Renal pelvis (tissue), 4 donors: ENCODE results near the gene CHMP6. TPM values are rescaled to one million over a fixed set of nuclear protein-coding genes. Genes with fewer than 3 reads are reported as not detected.

Experiments used
- DNase-seq: peaks from one replicate; pipeline ENCODE4 v3.0.0-alpha.2; 2013
- polyA plus RNA-seq, 3 donors: library from polyadenylated mRNA; unstranded; fragments of 120-200 nt; gene quantifications; one replicate each; pipeline ENCODE4 v1.2.1, GENCODE V29; 2013; ENCODE audit not compliant: insufficient read length in 3 of 3

Gene CHMP6
- polyA plus RNA-seq, 3 donors: 24.8 to 30.7 (median 26.4) TPM

DNA sequence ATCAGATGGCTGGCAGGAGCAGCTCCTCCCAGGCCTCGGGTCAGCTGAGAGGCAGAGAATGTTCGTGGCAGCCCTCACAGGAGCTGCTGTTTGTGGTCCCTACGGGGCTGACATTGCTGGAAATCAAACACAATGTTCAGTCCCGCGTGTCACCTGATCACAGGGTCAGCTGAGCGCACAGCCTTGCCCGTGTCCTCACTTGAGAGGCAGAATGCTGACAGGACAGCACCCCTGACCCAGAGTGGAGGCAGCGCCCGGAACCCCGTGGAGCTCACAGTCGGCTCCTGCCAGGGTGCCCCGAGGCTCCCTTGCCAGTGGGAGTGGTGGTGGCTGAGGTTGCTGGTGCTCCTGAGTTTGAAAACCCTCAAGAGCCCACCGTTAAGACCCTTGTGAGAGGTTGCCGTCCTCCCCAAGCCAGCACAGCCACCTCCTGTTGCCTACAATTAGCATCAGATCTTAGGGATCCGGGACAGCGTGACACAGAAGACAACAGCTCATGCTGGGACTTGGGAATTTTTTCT, 3.6 kb upstream of the CHMP6 start:
- DNase-seq: no peak

DNA sequence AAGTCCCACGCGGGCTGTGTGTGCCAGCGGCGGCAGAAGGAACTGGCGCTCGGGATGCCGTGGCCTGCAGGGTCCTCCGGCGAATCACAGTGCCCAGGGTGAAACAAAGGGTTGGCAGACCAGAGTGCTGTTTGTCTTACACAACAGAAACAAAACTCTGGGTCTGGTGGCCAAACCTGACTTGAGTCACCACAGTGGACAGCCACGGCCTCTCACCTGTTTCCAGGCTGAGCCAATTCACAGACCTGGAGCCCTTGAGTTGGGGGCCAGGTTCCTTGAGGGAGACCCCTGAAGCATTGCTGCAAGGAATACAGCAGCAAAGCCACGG, 2.1 kb upstream of the CHMP6 start:
- DNase-seq: no peak

DNA sequence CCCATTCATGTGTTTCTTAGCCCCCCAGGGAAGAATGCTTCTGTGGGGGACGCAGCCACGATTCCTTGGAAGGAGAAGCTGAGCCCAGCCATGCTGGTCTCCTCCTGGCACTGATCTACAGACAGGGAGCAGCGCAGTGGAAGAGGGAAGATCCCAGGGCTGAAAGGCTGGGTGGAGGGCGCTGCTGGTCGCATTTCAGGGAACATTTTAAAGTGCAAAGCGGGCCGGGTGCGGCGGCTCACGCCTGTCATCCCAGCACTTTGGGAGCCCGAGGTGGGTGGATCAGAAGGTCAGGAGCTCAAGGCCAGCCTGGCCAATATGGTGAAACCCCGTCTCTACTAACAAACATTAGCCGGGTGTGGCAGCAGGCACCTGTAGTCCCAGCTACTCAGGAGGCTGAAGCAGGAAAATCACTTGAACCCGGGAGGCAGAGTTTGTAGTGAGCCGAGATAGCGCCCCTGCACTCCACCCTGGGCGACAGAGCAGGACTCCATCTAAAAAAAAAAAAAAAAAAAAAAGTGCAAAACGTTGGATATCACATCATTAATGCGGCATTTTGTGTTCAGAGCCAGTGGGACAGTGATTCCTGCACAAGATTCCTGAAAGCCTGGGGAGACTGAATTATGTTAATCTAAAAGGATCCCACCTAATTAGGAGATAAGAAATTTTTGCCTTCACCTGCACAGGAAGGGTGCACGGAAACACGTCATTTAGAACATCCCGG, 558 bp upstream of the CHMP6 start:
- DNase-seq: no peak

DNA sequence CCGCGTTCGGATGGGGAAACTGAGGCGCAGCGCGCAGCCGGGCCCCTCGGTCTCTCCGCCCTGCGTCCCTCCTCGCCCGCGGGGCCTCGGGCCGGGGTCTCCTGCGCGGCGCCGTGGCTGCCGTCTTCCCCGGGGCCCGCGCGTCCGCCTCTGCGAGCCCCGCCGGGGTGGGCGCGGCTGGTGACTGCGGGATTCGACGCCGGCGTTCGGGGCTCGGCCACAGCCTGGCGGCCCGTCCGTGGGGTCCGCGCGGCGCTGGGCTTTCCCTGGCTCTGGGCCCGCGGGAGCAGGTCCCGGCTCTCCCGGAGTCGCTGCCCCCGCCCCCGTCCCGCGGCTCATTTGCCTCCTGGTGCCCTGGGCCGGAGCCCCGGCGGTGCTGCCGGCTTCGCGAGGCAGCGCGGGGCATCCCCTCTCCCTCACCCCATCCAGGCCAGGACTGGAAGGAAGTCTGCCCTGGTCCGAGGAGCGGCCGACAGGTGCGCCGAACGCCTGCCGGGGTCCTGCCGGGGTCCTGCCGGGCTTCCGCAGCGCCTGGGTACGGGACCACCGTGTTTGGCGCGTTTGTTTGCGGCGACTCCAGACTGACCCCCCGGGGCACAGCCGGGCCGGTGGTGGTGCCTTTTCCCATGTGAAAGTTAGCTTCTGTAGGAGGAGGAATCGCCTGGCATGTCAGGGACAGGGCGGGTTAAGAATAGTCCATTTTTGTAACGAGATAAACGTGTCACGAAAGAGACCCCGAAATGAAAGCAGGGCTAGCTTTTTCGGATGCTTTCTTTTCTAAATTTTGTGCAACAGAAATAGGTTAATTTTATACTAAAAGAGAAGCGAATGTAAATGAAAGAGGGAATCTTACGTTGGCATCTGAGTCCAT, 671 bp downstream of the CHMP6 start:
- no peak for DNase-seq

DNA sequence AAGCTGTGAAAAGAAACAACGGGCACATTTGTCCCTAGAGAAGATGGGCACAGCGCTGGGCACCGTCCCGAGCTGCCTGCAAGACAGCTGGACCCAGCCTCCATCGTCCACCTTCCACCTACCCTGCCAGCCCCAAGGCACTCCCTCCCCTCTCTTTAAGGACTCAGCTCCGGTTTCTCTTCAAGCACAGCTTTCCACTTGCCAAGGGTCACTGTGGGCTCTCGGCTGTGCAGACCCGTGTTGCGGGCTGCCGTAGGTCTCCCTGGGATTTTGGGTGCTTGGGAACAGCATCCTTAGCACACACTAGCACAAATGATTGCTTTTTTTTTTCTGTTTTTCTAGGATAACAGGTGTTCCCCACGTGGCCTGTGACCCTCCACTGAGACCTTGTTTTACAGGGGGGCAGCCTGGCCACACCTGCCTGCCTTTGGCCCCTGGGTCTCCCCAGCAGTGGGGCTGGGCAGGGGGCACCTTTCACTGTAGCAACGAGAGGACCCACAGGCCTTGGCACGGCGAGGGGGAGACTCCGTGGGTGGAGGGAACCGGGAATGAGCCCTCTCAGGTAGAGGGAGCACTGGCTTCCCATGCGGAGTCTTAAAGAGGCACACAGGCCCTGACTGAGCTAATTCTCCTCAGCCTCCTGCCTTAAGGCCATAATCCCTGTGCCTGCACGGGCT, 1.4 kb downstream of the CHMP6 start:
- no peak for DNase-seq

DNA sequence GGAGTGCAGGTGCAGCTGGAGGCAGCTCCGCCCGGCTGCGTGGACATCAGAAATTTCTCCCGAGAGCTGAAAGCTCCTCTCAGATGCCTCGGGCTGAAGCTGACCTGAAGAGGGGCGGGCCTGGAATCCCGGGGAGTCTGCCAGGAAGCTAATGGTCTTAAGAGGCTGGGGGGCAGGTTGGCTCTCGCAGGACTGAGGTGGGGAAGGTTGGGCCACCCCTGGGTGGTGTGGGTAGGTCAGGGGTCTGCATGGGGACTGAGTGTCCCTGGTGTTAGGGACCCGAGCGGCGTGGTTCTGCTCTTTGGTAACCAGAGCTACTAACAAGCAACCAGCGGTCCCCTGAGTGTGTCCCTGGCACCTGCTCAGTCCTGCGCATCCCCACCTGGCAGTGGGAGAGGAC, 3.5 kb downstream of the CHMP6 start:
- no peak for DNase-seq

DNA sequence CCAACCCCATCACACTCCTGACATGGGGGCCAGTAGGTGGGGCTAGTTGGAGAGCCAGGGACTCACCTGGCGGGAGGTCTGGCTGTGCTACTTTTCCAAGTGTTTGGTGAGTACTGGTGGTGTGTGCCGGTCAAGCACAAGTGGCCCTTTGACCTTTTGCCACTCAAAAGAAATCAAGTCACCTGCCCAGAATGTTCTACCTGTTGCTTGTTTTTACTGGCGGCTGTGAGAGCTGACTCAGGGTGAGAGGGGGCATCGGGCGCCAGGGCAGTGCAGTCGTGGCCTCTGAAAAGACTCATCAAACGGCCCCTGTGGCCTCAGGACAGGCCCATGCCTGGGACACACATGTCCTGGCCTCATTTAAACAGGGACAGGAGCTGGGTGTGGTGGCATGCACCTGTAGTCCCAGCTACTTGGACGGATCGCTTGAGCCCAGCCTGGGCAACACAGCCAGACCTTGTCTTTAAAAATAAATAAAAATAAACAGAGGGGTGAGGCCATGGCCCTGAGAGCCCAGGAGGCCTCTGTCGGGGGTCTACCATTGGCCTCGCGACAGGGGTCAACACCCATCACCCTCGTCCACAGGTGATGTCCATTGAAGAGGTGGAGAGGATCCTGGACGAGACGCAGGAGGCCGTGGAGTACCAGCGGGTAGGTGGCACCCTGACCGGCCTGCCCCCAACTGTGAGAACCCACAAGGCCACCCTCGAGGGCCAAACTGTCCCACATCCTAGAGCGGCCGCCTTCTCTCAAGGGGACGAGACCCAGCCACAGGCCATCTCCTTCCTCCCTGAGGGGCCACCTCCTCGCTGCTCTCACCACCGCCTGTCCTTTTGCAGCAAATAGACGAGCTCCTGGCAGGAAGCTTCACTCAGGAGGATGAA, 5.0 kb downstream of the CHMP6 start:
- no peak for DNase-seq

DNA sequence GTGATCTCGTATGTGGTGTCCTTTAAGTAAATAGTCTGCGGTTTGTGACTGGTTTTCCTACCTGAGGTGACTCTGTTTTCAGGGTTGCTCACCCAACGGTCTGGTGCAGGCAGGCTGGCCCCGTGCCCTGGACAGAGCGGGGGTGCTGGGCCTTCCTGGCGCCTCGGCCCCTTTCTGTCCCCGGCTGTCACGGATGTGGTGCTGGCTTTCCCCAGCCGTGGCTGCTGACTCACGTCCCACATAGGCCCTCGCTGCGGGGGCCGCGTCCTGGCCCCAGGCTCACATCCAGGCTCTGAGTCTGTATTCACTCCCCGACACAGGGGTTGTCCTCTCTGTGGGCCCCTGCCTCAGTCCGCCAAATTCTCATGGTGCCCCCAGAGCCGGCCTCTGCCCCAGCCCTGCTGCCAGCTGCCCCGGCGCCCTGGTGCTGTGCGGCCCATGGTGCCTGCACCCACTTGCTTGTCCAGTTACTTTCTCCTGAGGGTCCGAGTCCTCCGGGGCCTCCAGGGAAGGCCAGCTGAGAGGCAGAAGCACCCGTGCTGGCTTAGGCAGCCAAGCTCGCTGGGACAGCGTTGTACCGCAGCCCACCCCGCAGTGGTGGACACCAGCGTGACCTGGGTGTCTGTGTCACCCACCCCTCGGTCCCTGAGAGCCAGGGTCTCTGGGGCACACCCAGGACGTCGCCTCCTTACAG, 5.9 kb downstream of the CHMP6 start:
- no peak for DNase-seq

DNA sequence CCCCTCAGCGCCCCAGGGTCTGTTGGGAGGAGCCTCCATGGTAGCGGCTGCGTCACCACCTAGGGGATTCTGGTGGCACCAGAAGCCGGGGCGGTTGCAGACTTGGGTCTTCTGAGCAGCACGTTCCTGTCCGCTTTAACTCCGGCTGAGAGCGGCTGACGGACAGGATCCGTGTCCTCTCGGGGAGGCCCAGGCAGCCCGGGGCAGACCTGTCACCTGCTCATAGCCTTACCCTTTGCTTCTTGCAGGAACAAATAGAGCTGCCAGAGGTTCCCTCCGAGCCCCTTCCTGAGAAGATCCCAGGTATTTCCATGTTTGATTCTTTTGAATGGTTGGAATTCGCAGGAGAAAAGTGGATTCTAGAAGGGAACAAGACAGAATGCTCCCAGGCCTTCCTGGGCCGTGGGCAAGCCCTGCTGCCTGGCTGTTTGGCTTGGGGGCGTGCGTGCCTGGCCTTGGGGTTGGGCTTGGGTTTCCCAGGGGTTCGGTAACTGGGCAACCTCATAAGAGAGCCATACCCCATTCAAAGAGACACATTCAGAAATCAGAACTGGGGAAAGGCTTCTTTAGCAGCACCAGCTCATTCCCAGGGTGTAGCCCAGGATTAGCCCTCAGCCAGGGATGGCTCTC, 6.6 kb downstream of the CHMP6 start:
- no peak for DNase-seq

DNA sequence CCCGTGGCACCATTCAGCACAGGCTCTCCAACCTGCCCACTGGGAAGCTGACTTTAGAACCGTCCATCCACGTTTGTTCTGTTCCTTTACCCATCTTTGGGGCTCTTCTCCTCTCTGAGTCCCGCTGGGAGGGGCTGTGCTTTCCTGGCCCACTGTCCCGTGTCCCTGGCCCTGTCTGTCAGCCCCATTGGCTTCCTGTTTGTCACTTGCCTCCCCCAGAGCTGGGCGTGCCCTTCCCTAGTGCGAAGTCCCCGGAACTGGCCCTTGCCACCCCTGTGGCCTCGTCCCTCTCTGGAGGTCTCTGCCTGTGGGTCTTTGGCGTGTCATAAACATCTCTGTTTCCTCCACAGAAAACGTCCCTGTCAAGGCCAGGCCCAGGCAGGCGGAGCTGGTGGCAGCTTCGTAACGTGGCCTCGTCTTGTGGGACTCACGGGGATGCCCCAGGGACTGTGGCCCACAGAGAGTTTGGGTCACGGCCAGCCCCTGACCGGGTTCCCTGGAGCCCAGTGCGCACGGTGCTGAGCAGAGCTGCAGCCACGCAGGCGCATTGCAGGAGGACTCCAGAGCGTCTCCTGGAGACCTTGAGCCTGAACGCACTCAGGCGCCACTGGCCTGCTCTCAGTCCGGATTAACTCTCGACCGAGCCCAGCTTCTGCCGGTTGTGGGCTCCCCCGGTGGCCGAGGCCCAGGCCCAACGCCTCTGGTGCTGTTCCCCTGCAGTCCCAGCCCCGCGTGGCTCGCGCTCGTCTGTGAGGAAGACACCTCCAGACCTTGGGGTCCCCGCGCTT, 7.3 kb downstream of the CHMP6 start:
- DNase-seq: no peak

DNA sequence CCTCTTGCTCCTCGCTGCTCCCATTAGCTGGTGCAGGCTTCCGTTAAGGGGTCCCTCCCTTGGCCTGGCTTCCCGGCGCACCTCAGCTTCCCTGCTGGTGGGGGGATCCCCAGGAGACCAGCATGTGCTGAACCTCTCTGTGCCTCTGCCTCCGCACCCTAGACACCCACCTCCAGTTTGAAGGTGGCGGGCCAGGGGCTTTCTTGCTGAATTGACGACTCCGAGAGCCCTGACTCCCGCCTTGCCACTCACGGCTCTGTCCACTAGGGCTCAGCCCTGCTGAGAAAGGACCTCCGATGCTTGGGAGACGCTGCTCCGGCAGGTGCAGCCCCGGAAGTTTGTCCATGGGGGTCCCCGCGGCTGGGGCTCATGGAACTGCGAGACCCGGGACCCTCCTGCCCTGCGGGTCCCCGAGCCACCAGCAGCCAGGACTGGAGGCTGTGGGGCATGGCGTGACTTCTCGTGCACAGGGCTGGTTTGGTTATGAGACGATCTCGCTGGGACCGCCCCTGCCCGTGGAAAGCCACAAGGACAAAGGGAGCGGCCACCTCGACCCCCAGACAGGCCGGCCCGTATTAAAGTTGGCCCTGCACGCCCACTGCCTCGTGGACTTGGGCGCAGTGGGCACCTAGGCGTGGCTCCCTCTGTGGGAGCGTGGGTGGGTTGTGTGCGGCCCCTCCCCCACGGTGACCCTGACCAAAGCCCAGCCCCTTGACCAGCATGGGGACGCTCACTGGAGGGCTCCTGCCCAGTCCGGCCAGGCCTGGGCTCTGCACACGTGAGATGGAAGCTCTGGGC, 8.1 kb downstream of the CHMP6 start:
- DNase-seq: no peak

DNA sequence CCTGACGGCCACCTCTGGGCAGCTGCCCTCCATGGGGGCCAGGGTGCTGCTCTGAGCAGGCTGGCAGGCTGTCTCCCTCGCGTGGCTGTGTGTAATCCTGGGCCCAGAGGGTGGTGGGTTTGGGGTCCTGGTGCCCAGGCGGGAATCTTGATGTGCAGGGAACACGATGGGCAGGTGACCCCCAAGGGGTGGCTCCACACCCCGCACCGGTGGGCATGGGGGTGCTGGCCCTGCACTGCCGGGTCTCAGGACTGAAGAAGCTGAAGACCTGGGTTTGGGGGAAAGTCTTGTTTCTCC, 8.6 kb downstream of the CHMP6 start:
- no peak for DNase-seq

DNA sequence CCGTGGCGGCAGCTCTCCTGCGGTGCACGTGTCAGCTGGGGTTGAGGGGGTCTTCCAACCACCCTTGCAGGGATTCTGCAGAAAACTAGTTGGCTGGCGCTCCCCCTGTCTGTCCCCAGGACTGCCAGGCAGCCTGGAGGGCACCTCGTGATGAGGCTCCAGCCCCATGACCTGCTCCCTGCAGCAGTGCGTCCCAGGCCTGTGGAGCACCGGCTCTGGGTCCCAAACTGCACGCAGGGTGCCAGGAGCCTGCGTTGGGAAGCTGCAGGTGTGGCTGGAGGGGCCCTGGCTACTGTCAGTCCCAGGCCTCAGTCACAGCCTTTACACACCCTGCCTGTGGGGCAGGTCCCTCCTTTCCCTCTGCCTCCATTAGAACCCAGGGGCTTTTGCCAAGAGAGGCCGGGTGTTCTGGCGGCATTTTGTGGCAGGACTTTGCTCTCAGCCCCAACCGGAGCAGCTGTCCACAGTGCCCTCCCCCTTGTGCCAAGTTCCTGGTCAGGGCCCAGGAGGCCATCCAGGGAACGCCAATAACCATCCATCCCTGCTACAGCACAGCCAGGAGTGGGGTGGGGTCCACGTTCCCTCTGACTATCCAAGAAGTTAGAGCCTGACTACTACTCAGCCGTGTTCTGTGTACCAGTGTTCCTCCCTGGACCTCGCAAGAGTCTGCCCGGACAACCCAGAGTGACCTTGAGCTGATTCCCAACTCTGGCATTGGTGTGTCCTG, 9.2 kb downstream of the CHMP6 start:
- DNase-seq: no peak

DNA sequence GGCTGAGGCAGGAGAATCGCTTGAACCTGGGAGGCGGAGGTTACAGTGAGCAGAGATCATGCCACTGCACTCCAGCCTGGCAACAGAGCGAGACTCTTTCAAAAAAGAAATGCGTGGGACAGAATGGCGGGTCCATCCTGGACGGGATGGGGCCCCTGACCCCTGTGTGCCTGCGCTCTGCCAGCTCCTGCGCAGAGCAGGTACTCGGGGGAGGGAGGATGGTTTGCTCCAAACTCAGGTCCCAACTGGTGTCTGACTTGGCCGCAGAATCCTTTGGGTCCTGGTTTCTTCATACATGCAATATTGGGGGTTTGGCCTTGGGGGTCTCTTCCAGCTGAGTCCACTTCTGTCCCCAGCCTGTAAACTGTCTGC, 10.4 kb downstream of the CHMP6 start:
- no peak for DNase-seq

DNA sequence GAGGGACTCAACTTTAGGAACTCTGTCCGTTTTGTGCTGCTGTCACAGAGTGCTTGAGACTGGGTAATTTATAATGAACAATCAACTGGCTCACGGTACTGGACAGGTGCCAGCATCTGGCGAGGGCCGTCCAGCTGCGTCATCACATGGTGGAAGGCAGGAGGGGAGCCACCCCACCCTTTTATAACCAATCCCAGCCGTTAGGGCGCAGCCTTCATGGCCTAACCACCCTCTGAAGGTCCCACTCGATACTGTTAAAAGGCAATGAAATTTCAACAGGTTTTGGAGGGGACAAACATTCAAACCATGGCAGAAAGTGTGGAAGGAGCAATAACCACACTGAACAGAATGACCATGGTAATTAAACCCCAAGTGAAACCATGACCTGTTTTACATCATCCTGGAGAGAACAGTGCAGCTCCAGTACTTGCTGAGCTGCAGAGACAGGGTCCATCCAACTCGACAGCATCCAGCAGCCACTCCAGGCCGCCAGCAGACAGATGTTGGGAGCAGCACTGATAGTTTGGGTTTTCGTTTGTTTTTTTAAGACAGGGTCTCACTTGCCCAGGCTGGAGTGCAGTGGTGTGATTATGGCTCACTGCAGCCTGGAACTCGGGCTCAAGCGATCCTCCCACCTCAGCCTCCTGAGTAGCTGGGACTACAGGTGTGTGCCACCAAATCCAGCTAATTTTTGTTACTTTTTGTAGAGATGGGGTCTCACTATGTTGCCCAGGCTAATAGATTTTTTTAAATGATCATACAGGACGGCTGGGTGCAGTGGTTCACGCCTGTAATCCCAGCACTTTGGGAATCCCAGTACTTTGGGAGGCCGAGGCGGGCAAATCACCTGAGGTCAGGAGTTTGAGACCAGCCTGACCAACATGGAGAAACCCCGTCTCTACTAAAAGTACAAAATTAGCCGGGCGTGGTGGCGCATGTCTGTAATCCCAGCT, 11.0 kb downstream of the CHMP6 start:
- DNase-seq: no peak

DNA sequence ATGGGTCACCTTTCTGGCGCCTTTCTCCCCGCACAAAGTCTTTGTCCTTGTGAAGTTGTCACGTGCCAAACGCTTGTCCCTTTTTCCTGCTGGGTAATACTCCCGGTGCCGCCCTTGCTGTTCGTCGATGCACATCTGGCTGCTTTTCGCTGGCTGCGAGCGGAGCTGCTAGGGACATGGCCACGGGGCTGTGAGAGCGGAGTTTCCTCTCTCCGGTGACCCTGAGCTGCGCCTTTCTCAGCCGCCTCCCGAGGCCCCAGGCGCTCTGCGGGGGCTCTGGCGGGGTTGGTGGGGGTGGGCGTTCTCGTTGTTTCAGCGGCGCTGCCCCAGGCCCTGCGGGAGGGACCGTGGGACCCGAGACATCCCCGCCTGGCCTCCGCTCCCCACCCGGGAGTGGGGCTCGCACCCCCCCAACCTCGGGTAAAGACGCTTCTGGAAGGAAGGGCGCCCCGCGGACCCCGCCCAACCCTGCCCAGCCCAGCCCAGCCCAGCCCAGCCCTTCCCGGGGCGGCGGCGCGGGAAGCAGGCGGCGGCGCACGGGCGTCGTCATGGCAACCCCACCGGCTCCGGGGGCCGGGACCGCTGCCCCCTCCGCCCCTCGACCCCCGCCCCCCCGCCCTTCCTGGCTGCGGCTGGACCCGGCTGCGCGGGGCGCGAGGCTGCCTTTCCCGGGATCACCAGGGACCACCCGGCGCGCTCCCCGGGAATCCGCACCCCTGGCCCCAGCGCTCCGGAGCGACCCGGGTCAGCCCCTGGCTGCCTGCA, 12.3 kb downstream of the CHMP6 start:
- no peak for DNase-seq
